Neural progenitor cell (in vitro differentiated cells): ENCODE results near the gene NAP1L5. TPM values are rescaled to one million over a fixed set of nuclear protein-coding genes. Genes with fewer than 3 reads are reported as not detected.

Experiments used
- DNase-seq: peaks from one replicate; pipeline ENCODE4 v3.0.0-alpha.2; 2016; ENCODE audit warnings: low spot score
- H2AFZ ChIP-seq: fragments of 200-600 bp; sonication (generic); replicated peaks from 2 replicates; pipeline ENCODE4 v1.6.1; 2016; ENCODE audit warnings: antibody characterized with exemption
- H3F3A ChIP-seq: fragments of 200-600 bp; sonication (generic); 2 replicates; pipeline ENCODE4 v1.6.1; 2016; ENCODE audit warnings: antibody characterized with exemption, low read depth
- H3K27ac ChIP-seq: fragments of 200-600 bp; sonication (generic); 2 replicates; pipeline ENCODE4 v1.5.1; 2016; ENCODE audit warnings: mild to moderate bottlenecking
- H3K27me3 ChIP-seq: fragments of 200-600 bp; sonication (generic); 2 replicates; pipeline ENCODE4 v1.6.1; 2016; ENCODE audit warnings: mild to moderate bottlenecking, moderate library complexity
- H3K36me3 ChIP-seq: fragments of 200-600 bp; sonication (generic); 2 replicates; pipeline ENCODE4 v1.5.1; 2016
- H3K4me1 ChIP-seq: fragments of 200-600 bp; sonication (generic); 2 replicates; pipeline ENCODE4 v1.6.1; 2016; ENCODE audit warnings: mixed run types
- H3K4me2 ChIP-seq: fragments of 200-600 bp; sonication (generic); 2 replicates; pipeline ENCODE4 v1.6.1; 2016
- H3K4me3 ChIP-seq: fragments of 200-600 bp; sonication (generic); 2 replicates; pipeline ENCODE4 v1.5.1; 2016
- H3K79me2 ChIP-seq: fragments of 200-600 bp; sonication (generic); 2 replicates; pipeline ENCODE4 v1.6.1; 2016; ENCODE audit warnings: low read depth
- H3K9ac ChIP-seq: fragments of 200-600 bp; sonication (generic); 2 replicates; pipeline ENCODE4 v1.6.1; 2016
- H3K9me3 ChIP-seq: fragments of 200-600 bp; sonication (generic); 2 replicates; pipeline ENCODE4 v1.5.1; 2016; ENCODE audit warnings: low read depth
- H4K20me1 ChIP-seq: fragments of 200-600 bp; sonication (generic); 2 replicates; pipeline ENCODE4 v1.6.1; 2016; ENCODE audit warnings: low read depth
- H3K27ac Mint-ChIP-seq: 3 replicates; pipeline ENCODE4 v1.8.0; 2021; ENCODE audit warnings: mixed read lengths
- H3K27me3 Mint-ChIP-seq: 2 replicates; pipeline ENCODE4 v1.8.0; 2022; ENCODE audit warnings: low read depth, mild to moderate bottlenecking, inconsistent platforms, moderate library complexity, mixed read lengths; ENCODE audit not compliant: insufficient read depth
- H3K36me3 Mint-ChIP-seq: 3 replicates; pipeline ENCODE4 v1.8.0; 2021; ENCODE audit warnings: mixed read lengths
- H3K4me1 Mint-ChIP-seq: 3 replicates; pipeline ENCODE4 v1.8.0; 2021; ENCODE audit warnings: mixed read lengths
- H3K4me3 Mint-ChIP-seq: 3 replicates; pipeline ENCODE4 v1.8.0; 2021; ENCODE audit warnings: mild to moderate bottlenecking, moderate library complexity, mixed read lengths
- H3K9me3 Mint-ChIP-seq: 3 replicates; pipeline ENCODE4 v1.8.0; 2020; ENCODE audit warnings: mixed read lengths
- CTCF ChIP-seq: fragments of 200-600 bp; sonication (generic); IDR thresholded peaks from 2 replicates; pipeline ENCODE4 v1.5.1; 2017; ENCODE audit warnings: antibody characterized with exemption, mild to moderate bottlenecking
- EZH2 ChIP-seq: fragments of 200-600 bp; sonication (generic); IDR thresholded peaks from 2 replicates; pipeline ENCODE4 v1.6.1; 2017; ENCODE audit warnings: antibody characterized with exemption, mild to moderate bottlenecking, moderate library complexity
- EZH2phosphoT487 ChIP-seq: fragments of 200-600 bp; sonication (generic); IDR thresholded peaks from 2 replicates; pipeline ENCODE4 v1.6.1; 2017; ENCODE audit warnings: antibody characterized with exemption
- total RNA-seq: library from RNA; depleted of rRNA; stranded (reverse); fragments of >200 nt; gene quantifications from 2 replicates; pipeline ENCODE4 v1.2.3, GENCODE V29; 2015; ENCODE audit warnings: low replicate concordance

NAP1L5 gene
- total RNA-seq, 1 donor from 2014 or later: 6.9 TPM

GRCh38 chr4:88734403-88734949, 36.8 kb upstream of the NAP1L5 start:
- Histone ChIP-seq H3K36me3 (no peaks in the 10 kb centered on the region), H3K27me3 (no peaks in the 10 kb centered on the region), H3K27ac (no peak overlapping the region), H3K9me3 (no peaks in the 10 kb centered on the region), H3F3A (peaks cover 14% of the 10 kb centered on the region), H4K20me1 (peaks cover 11% of the 10 kb centered on the region), H3K4me2 (no peak overlapping the region), H3K4me3 (no peak overlapping the region), H3K79me2 (no peaks in the 10 kb centered on the region), H3K4me1 (peaks cover 16% of the 10 kb centered on the region), H3K9ac (no peak overlapping the region), H2AFZ (no peak overlapping the region)
- Mint-ChIP-seq H3K36me3 (peaks cover 12% of the 10 kb centered on the region), H3K27me3 (no peaks in the 10 kb centered on the region), H3K4me1 (peaks cover 11% of the 10 kb centered on the region), H3K27ac (no peak overlapping the region), H3K4me3 (no peak overlapping the region), H3K9me3 (no peaks in the 10 kb centered on the region)
- no peak for DNase-seq
- TF ChIP-seq CTCF: no peak
- TF ChIP-seq EZH2phosphoT487: no peak
- TF ChIP-seq EZH2: no peak

GRCh38 chr4:88732714-88733368, 35.2 kb upstream of the NAP1L5 start:
- H3K27ac Mint-ChIP-seq: no peak overlapping the region
- Histone ChIP-seq H4K20me1 (peaks cover 9% of the 10 kb centered on the region), H2AFZ (no peak overlapping the region), H3K9me3 (no peaks in the 10 kb centered on the region), H3K79me2 (no peaks in the 10 kb centered on the region), H3K4me3 (no peak overlapping the region), H3K27me3 (no peaks in the 10 kb centered on the region), H3K4me2 (no peak overlapping the region), H3K27ac (no peak overlapping the region), H3K36me3 (no peaks in the 10 kb centered on the region), H3K4me1 (peaks cover 13% of the 10 kb centered on the region), H3F3A (peaks cover 5% of the 10 kb centered on the region), H3K9ac (no peak overlapping the region)
- H3K4me1 Mint-ChIP-seq: peaks cover 8% of the 10 kb centered on the region
- TF ChIP-seq CTCF: no peak
- no peak for TF ChIP-seq EZH2
- no peak for TF ChIP-seq EZH2phosphoT487
- H3K4me3 Mint-ChIP-seq: no peak overlapping the region
- H3K27me3 Mint-ChIP-seq: no peaks in the 10 kb centered on the region
- H3K9me3 Mint-ChIP-seq: no peaks in the 10 kb centered on the region
- DNase-seq: no peak
- H3K36me3 Mint-ChIP-seq: peaks cover 7% of the 10 kb centered on the region

GRCh38 chr4:88731381-88731780, 33.8 kb upstream of the NAP1L5 start:
- Mint-ChIP-seq H3K9me3 (no peaks in the 10 kb centered on the region), H3K36me3 (peaks cover 15% of the 10 kb centered on the region), H3K4me1 (no peaks in the 10 kb centered on the region), H3K27ac (no peak overlapping the region), H3K4me3 (no peak overlapping the region), H3K27me3 (peaks cover 2% of the 10 kb centered on the region)
- no peaks in the 10 kb centered on the region for H3K4me1 ChIP-seq
- no peaks in the 10 kb centered on the region for H3K36me3 ChIP-seq
- no peak overlapping the region for H3K4me3 ChIP-seq
- no peak overlapping the region for H3K9ac ChIP-seq
- H3K9me3 ChIP-seq: no peaks in the 10 kb centered on the region
- TF ChIP-seq CTCF (no peak), EZH2 (no peak), EZH2phosphoT487 (no peak)
- no peaks in the 10 kb centered on the region for H3F3A ChIP-seq
- no peaks in the 10 kb centered on the region for H3K79me2 ChIP-seq
- no peak overlapping the region for H3K4me2 ChIP-seq
- no peak overlapping the region for H2AFZ ChIP-seq
- no peak overlapping the region for H3K27ac ChIP-seq
- H3K27me3 ChIP-seq: no peaks in the 10 kb centered on the region
- DNase-seq: no peak
- no peaks in the 10 kb centered on the region for H4K20me1 ChIP-seq
